ENCODE measurements around the gene APRT. TPM values are rescaled to one million over a fixed set of nuclear protein-coding genes. Genes with fewer than 3 reads are reported as not detected.

The APRT gene
- polyA plus RNA-seq, 3 donors, result 123 to 307 (median 233) TPM

DNA sequence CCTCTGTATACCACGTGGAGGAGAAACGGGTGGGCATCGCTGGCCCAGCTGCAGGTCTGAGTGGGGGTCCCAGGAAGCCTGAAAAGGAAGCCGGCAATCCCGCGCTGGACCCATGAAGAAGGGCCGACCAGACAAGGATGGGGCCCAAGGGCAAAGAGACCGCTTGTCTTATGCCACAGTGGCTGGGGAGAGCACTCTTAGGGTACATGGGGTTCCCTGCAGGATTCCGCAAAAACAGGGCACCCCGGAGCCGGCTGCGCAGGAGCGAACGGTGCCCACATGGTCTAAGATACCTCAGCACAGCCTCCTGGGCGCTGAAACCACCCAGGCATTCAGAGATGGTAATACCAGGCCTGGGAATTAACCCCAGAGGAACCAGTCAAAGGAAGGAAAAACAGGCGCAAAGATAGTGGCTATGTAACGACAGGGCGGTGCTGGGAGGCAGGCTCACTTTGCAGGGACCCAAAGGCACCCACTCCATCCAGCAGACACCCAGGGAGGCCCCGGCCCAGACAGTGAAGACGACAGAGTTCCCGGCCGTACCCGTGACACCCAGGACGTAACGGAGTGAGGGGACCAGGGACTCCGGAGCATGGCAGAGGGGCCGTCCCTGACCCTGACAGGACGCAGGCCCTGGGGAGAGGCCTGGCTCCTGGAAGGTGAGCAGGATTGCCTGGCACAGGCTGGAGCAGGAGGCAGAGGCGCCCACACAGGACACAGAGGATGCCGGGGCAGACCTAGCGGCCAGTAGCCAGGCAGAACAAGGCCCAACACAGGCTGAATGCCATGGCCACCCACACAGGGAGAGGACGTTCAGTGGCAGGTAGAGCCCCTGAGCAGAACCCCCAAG lies 37.0 kb downstream of the APRT start:
- Histone ChIP-seq H3K4me1 (ENCODE audit: control insufficient read depth in 1 of 2, insufficient read depth in 2 of 2, low read length in 2 of 2) (peaks cover 62 to 83% of the 10 kb centered on the region in 2 donors), H3K36me3 (replicated peaks in 1 of 2; ENCODE audit: control insufficient read depth in 1 of 2, insufficient read depth in 2 of 2, low read length in 2 of 2) (peaks cover 9 to 11% of the 10 kb centered on the region in 2 donors), H3K9ac (ENCODE audit: insufficient read depth, low read length, poor library complexity, severe bottlenecking) (peak overlapping the region; percentile 30), H3K27ac (ENCODE audit: low read depth in 1 of 2, low read length in 2 of 2) (peak overlapping the region in 1 of 2 donors; percentile 64), H3K4me3 (replicated peaks in 1 of 3; ENCODE audit: low read depth in 2 of 3, low read length in 3 of 3) (peak overlapping the region in 1 of 3 experiments; percentile 12), H3K9me3 (replicated peaks in 1 of 2; ENCODE audit: control insufficient read depth in 1 of 2, insufficient read depth in 1 of 2, low read length in 2 of 2) (no peaks in the 10 kb centered on the region), H3K79me2 (ENCODE audit: insufficient read depth, low read length) (peaks cover 99% of the 10 kb centered on the region), H3K4me2 (replicated peaks; ENCODE audit: extremely low read depth, low read length, poor library complexity, severe bottlenecking) (peak overlapping the region; percentile 43), H4K20me1 (ENCODE audit: insufficient read depth, low read length) (peaks cover 94% of the 10 kb centered on the region), H3K27me3 (ENCODE audit: control insufficient read depth in 2 of 2, insufficient read depth in 2 of 2, low read length in 2 of 2) (no peaks in the 10 kb centered on the region), H2AFZ (ENCODE audit: insufficient read depth, low read depth, low read length, poor library complexity, severe bottlenecking) (no peak overlapping the region)
- WGBS (ENCODE audit: insufficient coverage), result 92% methylated on average over 26 of the region's 32 CpGs
- Mint-ChIP-seq H3K4me3 (no peak overlapping the region), H3K27me3 (ENCODE audit: low read depth in 3 of 3) (peaks cover 0 to 3% (median 0%) of the 10 kb centered on the region in 3 donors), H3K4me1 (peaks cover 73% of the 10 kb centered on the region), H3K9me3 (no peaks in the 10 kb centered on the region), H3K27ac (peak overlapping the region in 5 of 7 donors; percentile 27 to 87 (median 53)), H3K36me3 (peaks cover 11 to 42% of the 10 kb centered on the region in 2 donors)
- TF ChIP-seq, protein P1, sequence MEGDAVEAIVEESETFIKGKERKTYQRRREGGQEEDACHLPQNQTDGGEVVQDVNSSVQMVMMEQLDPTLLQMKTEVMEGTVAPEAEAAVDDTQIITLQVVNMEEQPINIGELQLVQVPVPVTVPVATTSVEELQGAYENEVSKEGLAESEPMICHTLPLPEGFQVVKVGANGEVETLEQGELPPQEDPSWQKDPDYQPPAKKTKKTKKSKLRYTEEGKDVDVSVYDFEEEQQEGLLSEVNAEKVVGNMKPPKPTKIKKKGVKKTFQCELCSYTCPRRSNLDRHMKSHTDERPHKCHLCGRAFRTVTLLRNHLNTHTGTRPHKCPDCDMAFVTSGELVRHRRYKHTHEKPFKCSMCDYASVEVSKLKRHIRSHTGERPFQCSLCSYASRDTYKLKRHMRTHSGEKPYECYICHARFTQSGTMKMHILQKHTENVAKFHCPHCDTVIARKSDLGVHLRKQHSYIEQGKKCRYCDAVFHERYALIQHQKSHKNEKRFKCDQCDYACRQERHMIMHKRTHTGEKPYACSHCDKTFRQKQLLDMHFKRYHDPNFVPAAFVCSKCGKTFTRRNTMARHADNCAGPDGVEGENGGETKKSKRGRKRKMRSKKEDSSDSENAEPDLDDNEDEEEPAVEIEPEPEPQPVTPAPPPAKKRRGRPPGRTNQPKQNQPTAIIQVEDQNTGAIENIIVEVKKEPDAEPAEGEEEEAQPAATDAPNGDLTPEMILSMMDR (IDR thresholded peaks at IDR 0.05), result no peak
- intact Hi-C loops (cut with micrococcal nuclease), result no loop called here
- DNase-seq, result no peak

DNA sequence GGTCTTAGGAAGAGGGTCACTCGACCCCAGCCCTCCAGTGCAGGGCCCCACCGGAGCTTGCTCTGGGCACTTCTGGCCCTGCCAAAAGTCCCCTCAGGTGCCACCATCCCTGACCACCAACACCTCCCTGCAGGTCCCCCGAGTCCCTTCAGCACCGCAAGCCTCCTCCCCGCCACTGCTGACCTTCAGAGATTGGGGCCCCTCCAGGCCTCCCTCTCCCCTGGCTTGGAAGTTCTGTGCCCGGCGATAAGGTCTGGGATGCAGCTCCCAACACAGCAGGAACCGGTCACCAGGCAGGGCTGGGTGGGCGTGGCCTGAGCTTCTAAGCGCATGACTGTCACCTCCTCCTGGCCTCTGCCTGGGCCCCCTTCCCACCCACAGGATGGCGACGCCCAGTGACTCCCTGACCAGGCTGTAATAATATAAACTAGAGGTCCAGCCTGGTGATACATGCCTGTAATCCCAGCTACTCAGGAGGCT lies 37.9 kb downstream of the APRT start:
- peaks cover 11 to 14% of the 10 kb centered on the region in 2 donors for H3K36me3 ChIP-seq (replicated peaks in 1 of 2; ENCODE audit: control insufficient read depth in 1 of 2, insufficient read depth in 2 of 2, low read length in 2 of 2)
- no peak overlapping the region for H3K4me3 ChIP-seq (replicated peaks in 1 of 3; ENCODE audit: low read depth in 2 of 3, low read length in 3 of 3)
- no peaks in the 10 kb centered on the region for H3K27me3 ChIP-seq (ENCODE audit: control insufficient read depth in 2 of 2, insufficient read depth in 2 of 2, low read length in 2 of 2)
- H4K20me1 ChIP-seq (ENCODE audit: insufficient read depth, low read length), result peaks cover 96% of the 10 kb centered on the region
- DNase-seq, result peak; percentile 39 to 79 (median 52)
- H3K9me3 Mint-ChIP-seq, result no peaks in the 10 kb centered on the region
- intact Hi-C loops (cut with micrococcal nuclease), result no loop called here
- 52% methylated on average over 9 of the region's 12 CpGs for WGBS (ENCODE audit: insufficient coverage)
- peak overlapping the region; percentile 30 for H3K9ac ChIP-seq (ENCODE audit: insufficient read depth, low read length, poor library complexity, severe bottlenecking)
- H3K4me1 Mint-ChIP-seq, result peaks cover 73% of the 10 kb centered on the region
- H3K27ac ChIP-seq (ENCODE audit: low read depth in 1 of 2, low read length in 2 of 2), result peak overlapping the region in 1 of 2 donors; percentile 64
- H3K27me3 Mint-ChIP-seq (ENCODE audit: low read depth in 3 of 3), result peaks cover 0 to 3% (median 0%) of the 10 kb centered on the region in 3 donors
- TF ChIP-seq, protein P1 (IDR thresholded peaks at IDR 0.05), result no peak
- H3K4me3 Mint-ChIP-seq, result peak overlapping the region; percentile 35 to 53
- H3K9me3 ChIP-seq (replicated peaks in 1 of 2; ENCODE audit: control insufficient read depth in 1 of 2, insufficient read depth in 1 of 2, low read length in 2 of 2), result no peaks in the 10 kb centered on the region
- H2AFZ ChIP-seq (ENCODE audit: insufficient read depth, low read depth, low read length, poor library complexity, severe bottlenecking), result no peak overlapping the region
- H3K4me1 ChIP-seq (ENCODE audit: control insufficient read depth in 1 of 2, insufficient read depth in 2 of 2, low read length in 2 of 2), result peaks cover 53 to 75% of the 10 kb centered on the region in 2 donors
- H3K36me3 Mint-ChIP-seq, result peaks cover 11 to 41% of the 10 kb centered on the region in 2 donors
- H3K79me2 ChIP-seq (ENCODE audit: insufficient read depth, low read length), result peaks cover 99% of the 10 kb centered on the region
- H3K4me2 ChIP-seq (replicated peaks; ENCODE audit: extremely low read depth, low read length, poor library complexity, severe bottlenecking), result peak overlapping the region; percentile 43
- H3K27ac Mint-ChIP-seq, result peak overlapping the region in 6 of 7 donors; percentile 23 to 87 (median 47)
